Activated CD8-positive, alpha-beta memory T cell treated with anti-CD3 and anti-CD28 coated beads, Interleukin-2, amount 10 ng/mL, durations not matched to agents 7 days and 5 days (primary cell): Measurements from ENCODE around the gene WDR88. TPM values are rescaled to one million over a fixed set of nuclear protein-coding genes. Genes with fewer than 3 reads are reported as not detected.
"Not testable (repeated sequence)": the region's sequence is repeated elsewhere in the genome, so short reads cannot be mapped to it uniquely, and the experiment has no call there.

ENCODE experiments used
- ATAC-seq: fragments of 150-1000 bp; cut with Tn5 transposase; one replicate; pipeline ENCODE4 v1.10.0; 2021; ENCODE audit warnings: moderate library complexity
- CTCF ChIA-PET: fragments of 350-600 bp; sonication (Branson Sonifier 250); formaldehyde crosslinking; loops from one replicate; lab custom pipeline; 2021; ENCODE audit warnings: antibody characterized with exemption; lab: Charles Lee
- DNase-seq: peaks from one replicate; pipeline ENCODE4 v3.0.0-alpha.2; 2020
- H3K27ac Mint-ChIP-seq: one replicate; pipeline ENCODE4 v1.8.0; 2021; ENCODE audit warnings: mild to moderate bottlenecking, mixed read lengths
- H3K27me3 Mint-ChIP-seq: one replicate; pipeline ENCODE4 v1.8.0; 2021; ENCODE audit warnings: mixed read lengths
- H3K36me3 Mint-ChIP-seq: one replicate; pipeline ENCODE4 v1.8.0; 2021; ENCODE audit warnings: mild to moderate bottlenecking, mixed read lengths
- H3K4me1 Mint-ChIP-seq: one replicate; pipeline ENCODE4 v1.8.0; 2021; ENCODE audit warnings: mixed read lengths
- H3K4me3 Mint-ChIP-seq: one replicate; pipeline ENCODE4 v1.8.0; 2021; ENCODE audit warnings: mild to moderate bottlenecking, moderate library complexity, mixed read lengths
- H3K9me3 Mint-ChIP-seq: one replicate; pipeline ENCODE4 v1.8.0; 2022; ENCODE audit warnings: low read depth, mixed read lengths
- total RNA-seq, 2 experiments: library from RNA; stranded (reverse); gene quantifications; one replicate each; pipeline ENCODE4 v1.2.3, GENCODE V29; 2021

WDR88 gene
- total RNA-seq, 2 experiments from 2014 or later = not detected

- CTCF ChIA-PET = interaction anchor here (1.0 to 9.6 kb wide), 6 partner anchors 8 to 34 kb away, joined by 3 to 112 read pairs (median 14); no protein-coding TSS in a partner anchor
- H3K27ac Mint-ChIP-seq = peak overlapping the region; percentile 94
- H3K36me3 Mint-ChIP-seq = peaks cover 5% of the 10 kb centered on the region
- ATAC-seq = no peak
- H3K9me3 Mint-ChIP-seq = peaks cover 2% of the 10 kb centered on the region
- H3K27me3 Mint-ChIP-seq = no peaks in the 10 kb centered on the region
- DNase-seq = no peak
- H3K4me1 Mint-ChIP-seq = peaks cover 39% of the 10 kb centered on the region
- no peak overlapping the region for H3K4me3 Mint-ChIP-seq
These were observed 28.0 kb downstream of the WDR88 start for GRCh38 chr19:33159893-33160292.

DNA sequence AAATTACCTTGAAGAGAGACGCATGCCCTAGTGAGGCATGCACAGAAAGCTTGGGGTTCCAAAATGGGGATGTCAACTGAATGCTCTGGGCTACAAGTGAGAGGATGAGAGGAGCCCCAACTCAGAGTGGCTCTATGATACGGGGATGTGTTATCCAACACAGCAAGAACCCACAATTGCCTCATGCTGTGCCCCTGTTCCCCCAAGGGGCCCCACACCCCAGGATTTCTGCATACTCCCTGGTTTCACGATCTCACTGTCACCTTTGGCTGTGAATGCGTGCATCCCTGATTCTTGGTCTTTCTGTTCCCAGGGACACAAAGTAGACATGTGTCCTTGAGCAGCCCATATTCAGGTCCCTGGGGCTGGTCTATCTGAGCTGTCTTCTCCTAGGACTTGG, 29.3 kb downstream of the WDR88 start:
- Mint-ChIP-seq H3K27ac (peak overlapping the region; percentile 94), H3K36me3 (peaks cover 5% of the 10 kb centered on the region), H3K4me1 (peaks cover 39% of the 10 kb centered on the region), H3K27me3 (no peaks in the 10 kb centered on the region), H3K9me3 (peaks cover 2% of the 10 kb centered on the region), H3K4me3 (no peak overlapping the region)
- CTCF ChIA-PET = interaction anchor here (1.0 to 9.6 kb wide), 6 partner anchors 10 to 185 kb away, joined by 3 to 112 read pairs (median 14); no protein-coding TSS in a partner anchor
- no peak for DNase-seq
- ATAC-seq = no peak

GRCh38 chr19:33163481-33163880, 31.6 kb downstream of the WDR88 start:
- H3K36me3 Mint-ChIP-seq = peaks cover 13% of the 10 kb centered on the region
- ATAC-seq = no peak
- H3K9me3 Mint-ChIP-seq = peaks cover 6% of the 10 kb centered on the region
- peaks cover 3% of the 10 kb centered on the region for H3K27me3 Mint-ChIP-seq
- CTCF ChIA-PET = interaction anchor here (9.6 kb wide), 1 partner anchor 14 kb away, joined by 112 read pairs; no protein-coding TSS in a partner anchor
- DNase-seq = no peak
- peaks cover 30% of the 10 kb centered on the region for H3K4me1 Mint-ChIP-seq
- no peak overlapping the region for H3K4me3 Mint-ChIP-seq
- H3K27ac Mint-ChIP-seq = no peak overlapping the region

- H3K27me3 Mint-ChIP-seq, ATAC-seq: not testable (repeated sequence)
These were observed 34.1 kb downstream of the WDR88 start for GRCh38 chr19:33166037-33166436.

GRCh38 chr19:33167438-33167837, 35.5 kb downstream of the WDR88 start:
- H3K4me3 Mint-ChIP-seq = no peak overlapping the region
- H3K27ac Mint-ChIP-seq = no peak overlapping the region

More at GRCh38 chr19:33166037-33166436, 34.1 kb downstream of the WDR88 start:
- not testable (repeated sequence) for DNase-seq, H3K4me1 Mint-ChIP-seq, H3K9me3 Mint-ChIP-seq, H3K27ac Mint-ChIP-seq, H3K4me3 Mint-ChIP-seq
- peaks cover 15% of the 10 kb centered on the region for H3K36me3 Mint-ChIP-seq
- CTCF ChIA-PET = interaction anchor here (1.0 to 1.5 kb wide), 3 partner anchors 22 to 612 kb away, joined by 3 read pairs; no protein-coding TSS in a partner anchor

GRCh38 chr19:33168528-33168927, 36.6 kb downstream of the WDR88 start:
- Mint-ChIP-seq H3K27me3 (peaks cover 3% of the 10 kb centered on the region), H3K36me3 (peaks cover 17% of the 10 kb centered on the region), H3K4me3 (no peak overlapping the region), H3K4me1 (peaks cover 3% of the 10 kb centered on the region), H3K27ac (no peak overlapping the region), H3K9me3 (peaks cover 7% of the 10 kb centered on the region)
- CTCF ChIA-PET = no interaction called here
- DNase-seq (no peak), ATAC-seq (no peak)

More at GRCh38 chr19:33167438-33167837, 35.5 kb downstream of the WDR88 start:
- DNase-seq (no peak), ATAC-seq (no peak)
- Mint-ChIP-seq H3K4me1 (peaks cover under 1% of the 10 kb centered on the region), H3K27me3 (peaks cover 3% of the 10 kb centered on the region), H3K9me3 (peaks cover 7% of the 10 kb centered on the region), H3K36me3 (peaks cover 15% of the 10 kb centered on the region)
- CTCF ChIA-PET = no interaction called here

DNA sequence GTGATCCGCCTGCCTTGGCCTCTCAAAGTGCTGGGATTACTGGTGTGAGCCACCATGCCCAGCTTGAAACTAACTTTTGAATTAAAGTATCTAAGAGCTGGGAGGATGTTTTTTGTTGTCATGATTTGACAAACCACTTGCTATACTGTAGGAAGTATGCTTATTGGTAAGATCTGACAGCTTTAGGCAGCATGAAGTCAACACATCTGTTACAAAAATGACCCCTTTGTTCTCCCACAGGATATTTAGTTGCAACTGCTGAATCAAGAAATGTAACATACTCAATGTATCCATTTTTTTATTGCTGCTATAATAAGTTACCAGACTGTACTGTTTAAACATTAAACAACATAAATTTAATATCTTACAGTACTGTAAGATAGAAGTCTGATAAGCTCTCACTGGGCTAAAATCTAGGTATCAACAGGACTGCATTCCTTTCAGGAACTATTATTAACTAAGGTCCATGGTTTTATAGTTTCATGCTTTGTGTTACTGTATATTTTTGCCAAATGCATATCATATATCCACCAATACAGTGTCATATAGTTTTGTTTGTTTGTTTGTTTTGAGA, 39.4 kb downstream of the WDR88 start:
- no peak for DNase-seq
- no peak for ATAC-seq
- Mint-ChIP-seq H3K4me3 (no peak overlapping the region), H3K9me3 (peaks cover 7% of the 10 kb centered on the region), H3K4me1 (peaks cover 15% of the 10 kb centered on the region), H3K27me3 (peaks cover 3% of the 10 kb centered on the region), H3K27ac (no peak overlapping the region), H3K36me3 (peaks cover 18% of the 10 kb centered on the region)
- CTCF ChIA-PET = interaction anchor here (1.5 to 2.5 kb wide), 4 partner anchors 11 to 27 kb away, joined by 3 to 16 read pairs (median 6); no protein-coding TSS in a partner anchor

DNA sequence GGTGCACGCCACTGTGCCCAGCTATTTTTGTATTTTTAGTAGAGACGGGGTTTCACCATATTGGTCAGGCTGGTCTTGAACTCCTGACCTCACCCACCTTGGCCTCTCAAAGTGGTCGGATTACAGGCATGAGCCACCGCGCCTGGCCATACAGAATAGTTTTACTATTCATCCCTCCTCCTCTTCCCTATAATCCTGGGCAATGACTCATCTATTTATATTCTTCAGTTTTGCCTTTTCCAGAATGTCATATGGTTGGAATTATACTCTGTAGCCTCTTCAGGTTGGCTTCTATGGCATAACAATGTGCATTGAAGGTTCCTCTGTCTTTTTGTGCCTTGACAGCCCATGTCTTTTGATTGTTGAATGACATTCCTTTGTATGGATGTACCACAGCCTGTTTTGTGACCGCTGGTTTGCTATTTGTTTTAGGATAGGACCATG, 40.0 kb downstream of the WDR88 start:
- DNase-seq (no peak), ATAC-seq (no peak)
- Mint-ChIP-seq H3K27ac (no peak overlapping the region), H3K9me3 (peaks cover 7% of the 10 kb centered on the region), H3K27me3 (peaks cover 5% of the 10 kb centered on the region), H3K4me1 (peaks cover 17% of the 10 kb centered on the region), H3K36me3 (peaks cover 20% of the 10 kb centered on the region), H3K4me3 (no peak overlapping the region)
- CTCF ChIA-PET = interaction anchor here (1.5 to 1.6 kb wide), 3 partner anchors 12 to 28 kb away, joined by 3 to 6 read pairs (median 5); no protein-coding TSS in a partner anchor

DNA sequence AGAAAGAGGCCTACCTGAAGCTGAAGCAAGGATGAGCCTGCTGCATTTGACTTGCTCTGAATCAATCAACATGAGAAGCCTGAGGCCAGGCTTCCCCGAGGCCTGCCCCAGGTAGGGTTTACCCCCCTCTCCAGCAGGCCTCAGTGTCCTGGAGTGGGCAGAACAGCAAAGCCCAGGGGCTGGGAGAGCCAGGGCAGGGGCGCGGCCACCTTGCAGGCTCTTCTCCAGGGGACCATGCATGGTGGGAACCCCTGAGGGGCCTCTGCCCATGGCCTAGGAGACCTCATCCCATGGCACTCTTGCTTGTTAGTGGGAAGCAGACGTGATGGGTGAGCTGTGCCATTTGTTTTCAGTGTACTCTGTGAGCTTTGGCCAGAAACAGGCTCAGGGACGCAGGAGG, 42.3 kb downstream of the WDR88 start:
- ATAC-seq (no peak), DNase-seq (no peak)
- no peak overlapping the region for H3K4me3 Mint-ChIP-seq
- H3K9me3 Mint-ChIP-seq = peaks cover 2% of the 10 kb centered on the region
- peaks cover 5% of the 10 kb centered on the region for H3K27me3 Mint-ChIP-seq
- no peak overlapping the region for H3K27ac Mint-ChIP-seq
- CTCF ChIA-PET = no interaction called here
- peaks cover 7% of the 10 kb centered on the region for H3K36me3 Mint-ChIP-seq
- H3K4me1 Mint-ChIP-seq = peaks cover 27% of the 10 kb centered on the region

- H3K36me3 Mint-ChIP-seq = peaks cover 5% of the 10 kb centered on the region
- H3K9me3 Mint-ChIP-seq = no peaks in the 10 kb centered on the region
- H3K27ac Mint-ChIP-seq = no peak overlapping the region
- CTCF ChIA-PET = interaction anchor here (1.7 to 5.3 kb wide), 5 partner anchors 9 to 49 kb away, joined by 5 to 112 read pairs (median 23); no protein-coding TSS in a partner anchor
- H3K4me3 Mint-ChIP-seq = peak overlapping the region; percentile 99
- ATAC-seq (no peak), DNase-seq (no peak)
- peaks cover 5% of the 10 kb centered on the region for H3K27me3 Mint-ChIP-seq
- peaks cover 27% of the 10 kb centered on the region for H3K4me1 Mint-ChIP-seq
These were observed 43.4 kb downstream of the WDR88 start for GRCh38 chr19:33175156-33175782.

DNA sequence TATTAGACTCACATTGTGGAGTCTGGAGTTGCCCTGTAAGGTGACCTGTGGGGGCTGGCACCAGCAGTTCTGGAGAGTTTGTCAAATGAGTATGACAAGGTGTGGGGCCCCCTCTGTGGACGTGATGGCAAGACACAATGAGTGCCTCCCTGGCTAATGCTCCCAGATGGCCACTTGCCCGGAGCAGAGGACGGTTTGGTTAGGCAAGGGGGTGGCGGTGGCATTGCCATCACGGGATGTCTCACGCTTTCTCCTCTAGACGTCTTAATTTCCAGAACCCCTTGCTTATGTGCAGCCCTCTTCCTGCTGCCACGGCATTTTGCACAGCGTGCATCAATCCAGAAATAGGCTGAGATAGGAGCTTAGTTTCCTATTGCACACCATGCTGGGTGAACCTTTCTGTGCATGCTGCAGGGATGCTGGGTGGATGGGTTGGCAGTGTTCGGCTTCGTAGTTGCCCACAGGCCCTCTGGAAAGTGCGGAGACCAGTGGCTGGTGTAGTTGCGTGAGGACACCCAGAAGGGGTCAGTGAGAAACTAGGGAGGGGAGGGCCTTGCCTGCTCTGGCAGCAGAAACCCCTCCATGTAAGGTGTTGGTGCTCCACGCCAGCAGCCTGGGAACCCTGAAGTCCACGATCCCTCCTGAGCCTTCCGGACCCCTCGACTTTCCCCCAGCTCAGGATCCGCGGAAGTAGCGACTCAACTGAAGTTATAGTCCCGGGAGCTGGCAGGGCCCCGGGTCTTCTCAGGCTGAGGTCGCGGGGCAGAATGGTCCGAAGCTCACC, 44.2 kb downstream of the WDR88 start:
- peak overlapping the region; percentile 93 for H3K27ac Mint-ChIP-seq
- peak; percentile 54 for DNase-seq
- ATAC-seq = peak; percentile 0
- CTCF ChIA-PET = interaction anchor here (0.8 to 5.3 kb wide), 21 partner anchors 8 to 619 kb away, joined by 3 to 112 read pairs (median 5); no protein-coding TSS in a partner anchor
- H3K27me3 Mint-ChIP-seq = peaks cover 5% of the 10 kb centered on the region
- peak overlapping the region; percentile 99 for H3K4me3 Mint-ChIP-seq
- peaks cover 5% of the 10 kb centered on the region for H3K36me3 Mint-ChIP-seq
- H3K9me3 Mint-ChIP-seq = no peaks in the 10 kb centered on the region
- H3K4me1 Mint-ChIP-seq = peaks cover 27% of the 10 kb centered on the region

DNA sequence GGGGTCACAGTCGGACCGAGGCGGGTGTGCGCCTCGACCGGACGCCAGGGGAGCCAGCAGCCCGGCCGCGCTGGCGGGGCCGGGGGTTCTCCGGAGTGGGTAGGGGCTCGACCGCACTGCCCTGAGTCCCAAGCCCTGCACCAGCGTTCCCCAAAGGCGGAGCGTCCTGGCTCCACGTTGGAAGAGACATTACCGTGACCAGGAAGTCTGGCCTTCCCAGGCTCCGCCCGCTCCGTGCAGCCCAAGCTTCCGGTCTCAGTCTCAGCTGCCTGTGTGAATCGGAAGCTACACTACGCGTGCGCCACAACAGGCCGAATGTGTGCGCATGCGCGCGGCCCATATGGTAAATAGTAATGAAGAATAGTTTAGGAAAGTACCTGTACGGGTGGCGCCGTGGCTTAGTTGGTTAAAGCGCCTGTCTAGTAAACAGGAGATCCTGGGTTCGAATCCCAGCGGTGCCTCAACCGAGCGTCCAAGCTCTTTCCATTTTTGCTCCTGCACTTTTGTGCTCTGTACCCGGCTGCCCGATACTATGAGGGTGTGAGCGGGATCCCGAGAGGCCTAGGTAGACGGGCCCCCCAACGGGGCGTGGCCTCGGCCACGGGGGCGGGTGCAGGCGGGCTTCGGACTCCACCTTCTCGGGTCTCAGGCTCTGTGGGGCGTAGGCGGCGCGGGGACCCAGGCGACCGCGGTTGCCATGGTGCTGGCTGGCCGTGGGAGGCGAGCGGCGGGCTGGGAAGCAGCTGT, 44.9 kb downstream of the WDR88 start:
- peak overlapping the region; percentile 99 for H3K4me3 Mint-ChIP-seq
- H3K9me3 Mint-ChIP-seq = no peaks in the 10 kb centered on the region
- peak; percentile 97 for DNase-seq
- H3K4me1 Mint-ChIP-seq = peaks cover 27% of the 10 kb centered on the region
- CTCF ChIA-PET = interaction anchor here (0.8 to 5.3 kb wide), 22 partner anchors 7 to 620 kb away, joined by 3 to 112 read pairs (median 5); no protein-coding TSS in a partner anchor
- peak; percentile 86 for ATAC-seq
- peak overlapping the region; percentile 93 for H3K27ac Mint-ChIP-seq
- peaks cover 5% of the 10 kb centered on the region for H3K27me3 Mint-ChIP-seq
- peaks cover 5% of the 10 kb centered on the region for H3K36me3 Mint-ChIP-seq
